Vagina (tissue), 2 donors: ENCODE measurements around the gene ACR.

ENCODE experiments used
- POLR2AphosphoS5 ChIP-seq, 2 donors: sonication (generic); formaldehyde crosslinking; IDR thresholded peaks; one replicate each; pipeline ENCODE4 v1.9.0; 2017; ENCODE audit warnings: antibody characterized with exemption in 2 of 2, mild to moderate bottlenecking in 2 of 2, low read depth in 1 of 2; ENCODE audit not compliant: insufficient read depth in 1 of 2
- TF ChIP-seq, protein P1 (sequence below), 3 experiments: fragments of 450-650 bp in 2 of 3; fragments of 200-600 bp in 1 of 3; sonication (generic) in 1 of 3; IDR thresholded peaks; one replicate each; pipeline ENCODE4 v1.5.1; 2017 to 2019; ENCODE audit warnings: antibody characterized with exemption in 3 of 3, mild to moderate bottlenecking in 2 of 3, moderate library complexity in 2 of 3

DNA sequence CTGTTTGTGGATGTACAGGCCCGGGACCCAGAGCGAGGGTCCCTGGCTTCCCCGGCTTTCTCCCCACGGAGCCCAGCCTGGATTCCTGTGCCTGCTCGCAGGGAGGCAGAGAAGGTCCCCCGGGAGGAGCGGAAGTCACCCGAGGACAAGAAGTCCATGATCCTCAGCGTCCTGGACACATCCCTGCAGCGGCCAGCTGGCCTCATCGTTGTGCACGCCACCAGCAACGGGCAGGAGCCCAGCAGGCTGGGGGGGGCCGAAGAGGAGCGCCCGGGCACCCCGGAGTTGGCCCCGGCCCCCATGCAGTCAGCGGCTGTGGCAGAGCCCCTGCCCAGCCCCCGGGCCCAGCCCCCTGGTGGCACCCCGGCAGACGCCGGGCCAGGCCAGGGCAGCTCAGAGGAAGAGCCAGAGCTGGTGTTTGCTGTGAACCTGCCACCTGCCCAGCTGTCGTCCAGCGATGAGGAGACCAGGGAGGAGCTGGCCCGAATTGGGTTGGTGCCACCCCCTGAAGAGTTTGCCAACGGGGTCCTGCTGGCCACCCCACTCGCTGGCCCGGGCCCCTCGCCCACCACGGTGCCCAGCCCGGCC lies 16.7 kb upstream of the ACR start:
- TF ChIP-seq, protein P1, sequence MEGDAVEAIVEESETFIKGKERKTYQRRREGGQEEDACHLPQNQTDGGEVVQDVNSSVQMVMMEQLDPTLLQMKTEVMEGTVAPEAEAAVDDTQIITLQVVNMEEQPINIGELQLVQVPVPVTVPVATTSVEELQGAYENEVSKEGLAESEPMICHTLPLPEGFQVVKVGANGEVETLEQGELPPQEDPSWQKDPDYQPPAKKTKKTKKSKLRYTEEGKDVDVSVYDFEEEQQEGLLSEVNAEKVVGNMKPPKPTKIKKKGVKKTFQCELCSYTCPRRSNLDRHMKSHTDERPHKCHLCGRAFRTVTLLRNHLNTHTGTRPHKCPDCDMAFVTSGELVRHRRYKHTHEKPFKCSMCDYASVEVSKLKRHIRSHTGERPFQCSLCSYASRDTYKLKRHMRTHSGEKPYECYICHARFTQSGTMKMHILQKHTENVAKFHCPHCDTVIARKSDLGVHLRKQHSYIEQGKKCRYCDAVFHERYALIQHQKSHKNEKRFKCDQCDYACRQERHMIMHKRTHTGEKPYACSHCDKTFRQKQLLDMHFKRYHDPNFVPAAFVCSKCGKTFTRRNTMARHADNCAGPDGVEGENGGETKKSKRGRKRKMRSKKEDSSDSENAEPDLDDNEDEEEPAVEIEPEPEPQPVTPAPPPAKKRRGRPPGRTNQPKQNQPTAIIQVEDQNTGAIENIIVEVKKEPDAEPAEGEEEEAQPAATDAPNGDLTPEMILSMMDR (IDR thresholded peaks at IDR 0.05): no peak
- peak in 1 of 2 donors; percentile 18 for TF ChIP-seq POLR2AphosphoS5 (IDR thresholded peaks at IDR 0.05; ENCODE audit: insufficient read depth in 1 of 2, low read depth in 1 of 2)
